Raji (cell line): Measurements from ENCODE around the gene TMEM273.

Experiments
- POLR2A ChIP-seq: IDR thresholded peaks from 2 replicates; pipeline ENCODE4 v1.6.1; 2011; ENCODE audit warnings: low read depth, low read length, control low read depth; ENCODE audit not compliant: insufficient read depth

The TMEM273 gene

GRCh38 chr10:49213211-49213610, 25.0 kb upstream of the TMEM273 start:
- no peak for TF ChIP-seq POLR2A

GRCh38 chr10:49212783-49213182, 24.6 kb upstream of the TMEM273 start:
- no peak for TF ChIP-seq POLR2A

GRCh38 chr10:49212076-49212475, 23.9 kb upstream of the TMEM273 start:
- no peak for TF ChIP-seq POLR2A

- TF ChIP-seq POLR2A = no peak
Measured at GRCh38 chr10:49208996-49209395, 20.8 kb upstream of the TMEM273 start.

GRCh38 chr10:49207936-49208487, 19.8 kb upstream of the TMEM273 start:
- no peak for TF ChIP-seq POLR2A

GRCh38 chr10:49207113-49207512, 18.9 kb upstream of the TMEM273 start:
- TF ChIP-seq POLR2A = no peak

GRCh38 chr10:49205206-49205605, 17.0 kb upstream of the TMEM273 start:
- TF ChIP-seq POLR2A = no peak

- no peak for TF ChIP-seq POLR2A
Measured at GRCh38 chr10:49204119-49204518, 15.9 kb upstream of the TMEM273 start.

GRCh38 chr10:49202266-49202665, 14.1 kb upstream of the TMEM273 start:
- no peak for TF ChIP-seq POLR2A

GRCh38 chr10:49200854-49201253, 12.7 kb upstream of the TMEM273 start:
- TF ChIP-seq POLR2A = no peak

- no peak for TF ChIP-seq POLR2A
Measured at GRCh38 chr10:49197171-49197570, 9.0 kb upstream of the TMEM273 start.

- no peak for TF ChIP-seq POLR2A
Measured at GRCh38 chr10:49194212-49194920, 6.2 kb upstream of the TMEM273 start.

- TF ChIP-seq POLR2A = no peak
Measured at GRCh38 chr10:49191349-49191748, 3.2 kb upstream of the TMEM273 start.

- TF ChIP-seq POLR2A = no peak
Measured at GRCh38 chr10:49189422-49189821, 1.2 kb upstream of the TMEM273 start.

- TF ChIP-seq POLR2A = no peak
Measured at GRCh38 chr10:49187044-49187484, 1.1 kb downstream of the TMEM273 start.

- TF ChIP-seq POLR2A = no peak
Measured at GRCh38 chr10:49186613-49187012, 1.6 kb downstream of the TMEM273 start.

GRCh38 chr10:49185213-49185612, 3.0 kb downstream of the TMEM273 start:
- no peak for TF ChIP-seq POLR2A
